SK-N-SH (cell line): ENCODE measurements around the gene SAP30BP. TPM values are rescaled to one million over a fixed set of nuclear protein-coding genes. Genes with fewer than 3 reads are reported as not detected.

Experiments used
- CTCF ChIA-PET: fragments of 300-600, 350-600 bp; formaldehyde crosslinking; extraction: SDS; loops from one replicate; lab custom pipeline; 2021; lab: Yijun Ruan, JAX
- POLR2A ChIA-PET: fragments of 350-600 bp; sonication (Branson Sonifier 250); formaldehyde crosslinking; extraction: SDS; loops from one replicate; lab custom pipeline; 2020; ENCODE audit warnings: antibody characterized with exemption, inconsistent platforms; lab: Yijun Ruan, JAX
- DNase-seq: peaks from one replicate; pipeline ENCODE4 v3.0.0; 2012
- H2AFZ ChIP-seq: fragments of 200-600 bp; sonication (generic); 2 replicates; pipeline ENCODE4 v1.8.1; 2016; ENCODE audit warnings: antibody characterized with exemption, mild to moderate bottlenecking, low read depth
- H3F3A ChIP-seq: fragments of 200-600 bp; sonication (generic); replicated peaks from 2 replicates; pipeline ENCODE3; 2016; ENCODE audit warnings: antibody characterized with exemption, mild to moderate bottlenecking; ENCODE audit not compliant: insufficient read depth
- H3K27ac ChIP-seq, 2 experiments: fragments of 200-500 bp in 1 of 2; fragments of 200-600 bp in 1 of 2; sonication (Bioruptor generic) in 1 of 2; sonication (generic), shearing (Covaris generic) in 1 of 2; 2 replicates each; pipeline versions ENCODE4 v1.5.1 to v1.6.1; 2014 to 2016; ENCODE audit warnings: low read depth in 2 of 2, inconsistent platforms in 1 of 2, low read length in 1 of 2, mild to moderate bottlenecking in 1 of 2, mixed read lengths in 1 of 2
- H3K27me3 ChIP-seq: fragments of 200-600 bp; sonication (generic), shearing (Covaris generic); 2 replicates; pipeline ENCODE4 v1.6.1; 2016; ENCODE audit warnings: mixed run types; ENCODE audit not compliant: insufficient read depth
- H3K36me3 ChIP-seq, 2 experiments: fragments of 200-500 bp in 1 of 2; fragments of 200-600 bp in 1 of 2; sonication (Bioruptor generic) in 1 of 2; sonication (generic) in 1 of 2; replicated peaks in 1 of 2; 2 replicates each; pipeline versions ENCODE3 to v1.5.1; 2014 to 2016; ENCODE audit warnings: low read length in 1 of 2, mild to moderate bottlenecking in 1 of 2; ENCODE audit not compliant: insufficient read depth in 2 of 2, control insufficient read depth in 1 of 2
- H3K4me1 ChIP-seq, 2 experiments: fragments of 200-500 bp in 1 of 2; fragments of 200-600 bp in 1 of 2; sonication (Bioruptor generic) in 1 of 2; sonication (generic), shearing (Covaris generic) in 1 of 2; 2 replicates each; pipeline versions ENCODE4 v1.5.1 to v1.6.1; 2014 to 2016; ENCODE audit warnings: low read depth in 1 of 2, low read length in 1 of 2, mixed run types in 1 of 2; ENCODE audit not compliant: insufficient read depth in 2 of 2, control insufficient read depth in 1 of 2
- H3K4me2 ChIP-seq: fragments of 200-600 bp; sonication (generic), shearing (Covaris generic); 2 replicates; pipeline ENCODE4 v1.6.1; 2017; ENCODE audit warnings: mixed run types
- H3K4me3 ChIP-seq, 2 experiments: fragments of 200-500 bp in 1 of 2; fragments of 200-600 bp in 1 of 2; sonication (Bioruptor generic) in 1 of 2; sonication (generic), shearing (Covaris generic) in 1 of 2; 2 replicates each; pipeline versions ENCODE4 v1.5.1 to v1.8.1; 2014 to 2016; ENCODE audit warnings: low read depth in 2 of 2, inconsistent platforms in 1 of 2, low read length in 1 of 2, mild to moderate bottlenecking in 1 of 2, mixed read lengths in 1 of 2, moderate library complexity in 1 of 2
- H3K79me2 ChIP-seq: fragments of 200-600 bp; sonication (generic); 2 replicates; pipeline ENCODE4 v1.8.1; 2017; ENCODE audit warnings: mild to moderate bottlenecking; ENCODE audit not compliant: insufficient read depth
- H3K9ac ChIP-seq: fragments of 200-600 bp; sonication (generic); 2 replicates; pipeline ENCODE4 v1.6.1; 2017; ENCODE audit warnings: mixed run types
- H3K9me2 ChIP-seq: fragments of 200-600 bp; sonication (generic); 2 replicates; pipeline ENCODE4 v1.6.1; 2017; ENCODE audit warnings: mixed run types
- H3K9me3 ChIP-seq: fragments of 200-600 bp; sonication (generic); 2 replicates; pipeline ENCODE4 v1.6.1; 2017; ENCODE audit warnings: mixed run types, mild to moderate bottlenecking, moderate library complexity
- H4K20me1 ChIP-seq: fragments of 200-600 bp; sonication (generic); 2 replicates; pipeline ENCODE4 v1.6.1; 2017; ENCODE audit warnings: mild to moderate bottlenecking, mixed run types; ENCODE audit not compliant: insufficient read depth
- CHD2 ChIP-seq: fragments of 150-350 bp; IDR thresholded peaks from 2 replicates; pipeline ENCODE4 v1.6.1; 2018; ENCODE audit warnings: low read length; ENCODE audit not compliant: partially characterized antibody
- CTCF ChIP-seq: fragments of 200-600 bp; sonication (generic); IDR thresholded peaks from 2 replicates; pipeline ENCODE4 v1.6.1; 2017; ENCODE audit warnings: antibody characterized with exemption, mild to moderate bottlenecking, moderate library complexity
- EP300 ChIP-seq, 2 experiments: IDR thresholded peaks; 2 replicates each; pipeline versions ENCODE4 v1.4.0 to v1.6.1; 2012; ENCODE audit warnings: borderline replicate concordance in 1 of 2, low read depth in 1 of 2, low read length in 1 of 2
- FOSL2 ChIP-seq: IDR thresholded peaks from 2 replicates; pipeline ENCODE4 v1.4.0; 2012; ENCODE audit warnings: low read depth, mild to moderate bottlenecking, moderate library complexity, borderline replicate concordance
- GATA2 ChIP-seq: sonication (generic); formaldehyde crosslinking; IDR thresholded peaks from 2 replicates; pipeline ENCODE4 v1.5.0; 2020; ENCODE audit warnings: mild to moderate bottlenecking, missing genetic modification reagents
- JUND ChIP-seq: IDR thresholded peaks from 2 replicates; pipeline ENCODE4 v1.4.0; 2012
- MXI1 ChIP-seq: IDR thresholded peaks from 2 replicates; pipeline ENCODE4 v1.6.1; 2012; ENCODE audit warnings: mild to moderate bottlenecking, low read depth, low read length, improper control_type of control experiment
- NRF1 ChIP-seq: IDR thresholded peaks from 2 replicates; pipeline ENCODE4 v1.6.1; 2012; ENCODE audit warnings: low read depth, mild to moderate bottlenecking, low read length
- RAD21 ChIP-seq: IDR thresholded peaks from 2 replicates; pipeline ENCODE4 v1.6.1; 2012; ENCODE audit warnings: mild to moderate bottlenecking, low read length
- RCOR1 ChIP-seq: fragments of 150-350 bp; IDR thresholded peaks from 2 replicates; pipeline ENCODE4 v1.6.1; 2017; ENCODE audit warnings: antibody characterized with exemption, low read length
- RFX5 ChIP-seq: IDR thresholded peaks from 2 replicates; pipeline ENCODE4 v1.6.1; 2012; ENCODE audit warnings: mild to moderate bottlenecking, improper control_type of control experiment, low read length
- SIN3A ChIP-seq: IDR thresholded peaks from 2 replicates; pipeline ENCODE4 v1.6.1; 2012; ENCODE audit warnings: low read depth, mild to moderate bottlenecking, low read length, moderate library complexity, borderline replicate concordance
- TAF1 ChIP-seq: IDR thresholded peaks from 2 replicates; pipeline ENCODE4 v1.6.1; 2012; ENCODE audit warnings: low read depth, mild to moderate bottlenecking, low read length, moderate library complexity, borderline replicate concordance
- WGBS: methylation state at CpG from one replicate; pipeline ENCODE4 v1.1.6; 2017; ENCODE audit warnings: low lambda C conversion rate; 5-methylcytosine and 5-hydroxymethylcytosine counted together
- polyA plus RNA-seq, 3 experiments: library from polyadenylated mRNA; depleted of rRNA; stranded (reverse); fragments of >200 nt; gene quantifications; 2 replicates each; pipeline ENCODE4 v1.2.3, GENCODE V29; 2012
- TF ChIP-seq, protein P1 (sequence below): IDR thresholded peaks from 2 replicates; pipeline ENCODE4 v1.6.1; 2012; ENCODE audit warnings: mild to moderate bottlenecking, low read depth, low read length, moderate library complexity
- TF ChIP-seq, protein P2 (sequence below): IDR thresholded peaks from 2 replicates; pipeline ENCODE4; 2012

Gene SAP30BP
- polyA plus RNA-seq, 1 of the 3 experiments (the other 2 are of a cell fraction): 158 TPM

- H3K4me1 ChIP-seq: peaks cover 12 to 16% of the 10 kb centered on the region in 2 experiments; a peak in 3 of 4 replicates
- no peaks in the 10 kb centered on the region for H3K27me3 ChIP-seq
- H3K36me3 ChIP-seq: peaks cover 40 to 56% of the 10 kb centered on the region in 2 experiments
- no peaks in the 10 kb centered on the region for H4K20me1 ChIP-seq
- H3K4me2 ChIP-seq: peak overlapping the region; percentile 77
- H3K4me3 ChIP-seq: peak overlapping the region; percentile 94 to 97
- no peaks in the 10 kb centered on the region for H3F3A ChIP-seq
- POLR2A ChIA-PET: interaction anchor here (1.2 kb wide), 1 partner anchor 84 kb away, joined by 4 read pairs; no protein-coding TSS in a partner anchor
- no peak overlapping the region for H2AFZ ChIP-seq
- peak overlapping the region; percentile 93 for H3K9ac ChIP-seq
- no peak for DNase-seq
- H3K9me2 ChIP-seq: no peaks in the 10 kb centered on the region
- CTCF ChIA-PET: interaction anchor here (0.6 to 5.9 kb wide), 13 partner anchors 8 to 117 kb away, joined by 3 to 75 read pairs (median 5); partner anchors contain the start of gene SMIM5
- TF ChIP-seq, protein P1, sequence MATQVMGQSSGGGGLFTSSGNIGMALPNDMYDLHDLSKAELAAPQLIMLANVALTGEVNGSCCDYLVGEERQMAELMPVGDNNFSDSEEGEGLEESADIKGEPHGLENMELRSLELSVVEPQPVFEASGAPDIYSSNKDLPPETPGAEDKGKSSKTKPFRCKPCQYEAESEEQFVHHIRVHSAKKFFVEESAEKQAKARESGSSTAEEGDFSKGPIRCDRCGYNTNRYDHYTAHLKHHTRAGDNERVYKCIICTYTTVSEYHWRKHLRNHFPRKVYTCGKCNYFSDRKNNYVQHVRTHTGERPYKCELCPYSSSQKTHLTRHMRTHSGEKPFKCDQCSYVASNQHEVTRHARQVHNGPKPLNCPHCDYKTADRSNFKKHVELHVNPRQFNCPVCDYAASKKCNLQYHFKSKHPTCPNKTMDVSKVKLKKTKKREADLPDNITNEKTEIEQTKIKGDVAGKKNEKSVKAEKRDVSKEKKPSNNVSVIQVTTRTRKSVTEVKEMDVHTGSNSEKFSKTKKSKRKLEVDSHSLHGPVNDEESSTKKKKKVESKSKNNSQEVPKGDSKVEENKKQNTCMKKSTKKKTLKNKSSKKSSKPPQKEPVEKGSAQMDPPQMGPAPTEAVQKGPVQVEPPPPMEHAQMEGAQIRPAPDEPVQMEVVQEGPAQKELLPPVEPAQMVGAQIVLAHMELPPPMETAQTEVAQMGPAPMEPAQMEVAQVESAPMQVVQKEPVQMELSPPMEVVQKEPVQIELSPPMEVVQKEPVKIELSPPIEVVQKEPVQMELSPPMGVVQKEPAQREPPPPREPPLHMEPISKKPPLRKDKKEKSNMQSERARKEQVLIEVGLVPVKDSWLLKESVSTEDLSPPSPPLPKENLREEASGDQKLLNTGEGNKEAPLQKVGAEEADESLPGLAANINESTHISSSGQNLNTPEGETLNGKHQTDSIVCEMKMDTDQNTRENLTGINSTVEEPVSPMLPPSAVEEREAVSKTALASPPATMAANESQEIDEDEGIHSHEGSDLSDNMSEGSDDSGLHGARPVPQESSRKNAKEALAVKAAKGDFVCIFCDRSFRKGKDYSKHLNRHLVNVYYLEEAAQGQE: no peak
- no peak for TF ChIP-seq TAF1
- no peak for TF ChIP-seq GATA2 (CRISPR knock-in tag)
- no peak for TF ChIP-seq RCOR1
- TF ChIP-seq MXI1: no peak
- no peak for TF ChIP-seq RAD21
- TF ChIP-seq SIN3A: no peak
- TF ChIP-seq FOSL2: no peak
- H3K79me2 ChIP-seq: peaks cover 62% of the 10 kb centered on the region
- H3K27ac ChIP-seq: no peak overlapping the region
- no peaks in the 10 kb centered on the region for H3K9me3 ChIP-seq
- WGBS: 47% methylated on average over 10 of the region's 10 CpGs
Observed at GRCh38 chr17:75665981-75666380, 1.2 kb upstream of the SAP30BP start.

DNA sequence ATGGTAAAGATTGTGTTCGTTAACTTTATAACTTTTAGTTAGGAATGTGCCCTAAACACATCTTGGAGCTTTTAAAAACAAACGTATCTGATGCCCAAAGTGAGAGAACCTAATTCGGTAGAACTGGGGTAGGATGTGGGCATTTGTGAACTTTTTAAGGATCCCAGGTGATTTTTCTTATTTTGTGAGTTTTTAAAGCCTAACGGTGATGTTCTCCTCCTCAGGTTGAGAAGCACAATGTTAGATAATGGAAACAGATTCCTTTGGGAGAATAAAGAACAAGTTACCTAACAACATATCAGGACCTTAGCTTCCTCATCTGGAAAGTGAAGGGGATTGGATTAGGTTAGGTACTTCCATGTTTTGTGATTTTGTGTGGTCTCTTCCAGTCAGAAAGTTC lies 687 bp downstream of the SAP30BP start:
- no peaks in the 10 kb centered on the region for H3K27me3 ChIP-seq
- no peak for DNase-seq
- H2AFZ ChIP-seq: peak overlapping the region; percentile 56; the same call in 1 of the 2 replicates
- peaks cover 5% of the 10 kb centered on the region for H3F3A ChIP-seq
- ChIA-PET CTCF (interaction anchor here (0.7 to 5.9 kb wide), 16 partner anchors 8 to 163 kb away, joined by 3 to 75 read pairs (median 4); partner anchors contain the start of gene SMIM5), POLR2A (interaction anchor here (1.2 to 1.4 kb wide), 2 partner anchors 10 to 26 kb away, joined by 3 to 5 read pairs; no protein-coding TSS in a partner anchor)
- H4K20me1 ChIP-seq: no peaks in the 10 kb centered on the region
- WGBS: 0% methylated on average over 4 of the region's 4 CpGs
- peak overlapping the region; percentile 93 for H3K9ac ChIP-seq
- peaks cover 39 to 64% of the 10 kb centered on the region in 2 experiments for H3K36me3 ChIP-seq
- H3K4me3 ChIP-seq: peak overlapping the region; percentile 94 to 97
- H3K27ac ChIP-seq: peak overlapping the region; percentile 79 to 81; a peak in 3 of 4 replicates
- no peak for TF ChIP-seq EP300 (IDR thresholded peaks at IDR 0.05; ENCODE audit: borderline replicate concordance in 1 of 2, low read depth in 1 of 2, low read length in 1 of 2)
- no peak for TF ChIP-seq NRF1
- no peak for TF ChIP-seq RFX5
- TF ChIP-seq, protein P2, sequence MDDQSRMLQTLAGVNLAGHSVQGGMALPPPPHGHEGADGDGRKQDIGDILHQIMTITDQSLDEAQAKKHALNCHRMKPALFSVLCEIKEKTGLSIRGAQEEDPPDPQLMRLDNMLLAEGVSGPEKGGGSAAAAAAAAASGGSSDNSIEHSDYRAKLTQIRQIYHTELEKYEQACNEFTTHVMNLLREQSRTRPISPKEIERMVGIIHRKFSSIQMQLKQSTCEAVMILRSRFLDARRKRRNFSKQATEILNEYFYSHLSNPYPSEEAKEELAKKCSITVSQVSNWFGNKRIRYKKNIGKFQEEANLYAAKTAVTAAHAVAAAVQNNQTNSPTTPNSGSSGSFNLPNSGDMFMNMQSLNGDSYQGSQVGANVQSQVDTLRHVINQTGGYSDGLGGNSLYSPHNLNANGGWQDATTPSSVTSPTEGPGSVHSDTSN: no peak
- no peak for TF ChIP-seq CTCF
- TF ChIP-seq JUND: no peak
- TF ChIP-seq GATA2 (CRISPR knock-in tag): no peak
- TF ChIP-seq, protein P1: no peak
- TF ChIP-seq FOSL2: no peak
- no peak for TF ChIP-seq CHD2
- H3K9me3 ChIP-seq: no peaks in the 10 kb centered on the region
- H3K4me2 ChIP-seq: peak overlapping the region; percentile 77
- H3K9me2 ChIP-seq: no peaks in the 10 kb centered on the region
- peaks cover 12 to 16% of the 10 kb centered on the region in 2 experiments; a peak in 3 of 4 replicates for H3K4me1 ChIP-seq
- H3K79me2 ChIP-seq: peaks cover 80% of the 10 kb centered on the region
